Measurements from ENCODE around the gene STARD10.
A peak's percentile ranks its signal among the peaks of the same experiment; 100 is the strongest.
"Not testable (repeated sequence)": the region's sequence is repeated elsewhere in the genome, so short reads cannot be mapped to it uniquely, and the experiment has no call there.

Gene STARD10

GRCh38 chr11:72793425-72794367 lies at the start of gene STARD10:
STARD10 (minus strand) TSS chr11:72794047; CDS start chr11:72781181, 12,866 bp downstream.
- peak; percentile 92 for DNase-seq (ENCODE audit: low spot score)

DNA sequence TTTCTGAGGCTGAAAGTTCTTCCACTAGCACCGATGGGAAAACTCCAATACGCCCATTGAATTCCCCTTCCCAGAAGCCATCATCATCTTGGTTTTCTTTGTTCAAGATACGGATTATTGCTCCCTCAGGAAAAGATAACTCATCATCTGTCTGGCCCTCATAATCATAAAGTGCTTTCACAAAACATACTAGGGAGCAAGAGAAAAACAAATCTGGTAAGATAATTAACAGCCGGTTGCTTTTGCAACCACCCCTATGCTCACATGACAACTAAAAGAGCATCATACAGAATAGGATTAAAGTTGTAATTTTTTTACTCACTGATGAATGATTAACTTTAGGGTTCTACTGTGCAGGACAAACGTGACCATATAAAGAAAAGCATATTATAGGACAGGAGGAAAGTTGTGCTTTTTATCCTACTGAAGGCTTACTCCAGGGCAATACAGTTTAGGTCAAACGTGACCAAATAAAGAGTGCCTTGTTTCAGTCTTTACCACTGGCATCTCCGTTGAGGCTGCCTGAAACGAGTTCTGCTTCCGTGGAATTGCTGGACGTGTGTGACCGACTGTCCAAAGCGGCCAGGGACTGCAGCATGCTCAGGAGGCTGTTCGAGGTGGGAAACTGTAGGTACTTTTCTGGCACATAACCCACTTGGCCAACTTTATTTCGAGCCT lies 48.9 kb upstream of the STARD10 start:
- no peak for DNase-seq (ENCODE audit: low spot score)

- no peak for DNase-seq (ENCODE audit: low spot score)
Observed at GRCh38 chr11:72842126-72842525, 48.3 kb upstream of the STARD10 start.

GRCh38 chr11:72841397-72841796 lies 47.5 kb upstream of the STARD10 start:
- DNase-seq (ENCODE audit: low spot score) = no peak

- DNase-seq (ENCODE audit: low spot score) = no peak
Observed at GRCh38 chr11:72840780-72841179, 46.9 kb upstream of the STARD10 start.

- no peak for DNase-seq (ENCODE audit: low spot score)
Observed at GRCh38 chr11:72838691-72839305, 45.0 kb upstream of the STARD10 start.

GRCh38 chr11:72836111-72836510 lies 42.3 kb upstream of the STARD10 start:
- no peak for DNase-seq (ENCODE audit: low spot score)

- no peak for DNase-seq (ENCODE audit: low spot score)
Observed at GRCh38 chr11:72834905-72835304, 41.1 kb upstream of the STARD10 start.

DNA sequence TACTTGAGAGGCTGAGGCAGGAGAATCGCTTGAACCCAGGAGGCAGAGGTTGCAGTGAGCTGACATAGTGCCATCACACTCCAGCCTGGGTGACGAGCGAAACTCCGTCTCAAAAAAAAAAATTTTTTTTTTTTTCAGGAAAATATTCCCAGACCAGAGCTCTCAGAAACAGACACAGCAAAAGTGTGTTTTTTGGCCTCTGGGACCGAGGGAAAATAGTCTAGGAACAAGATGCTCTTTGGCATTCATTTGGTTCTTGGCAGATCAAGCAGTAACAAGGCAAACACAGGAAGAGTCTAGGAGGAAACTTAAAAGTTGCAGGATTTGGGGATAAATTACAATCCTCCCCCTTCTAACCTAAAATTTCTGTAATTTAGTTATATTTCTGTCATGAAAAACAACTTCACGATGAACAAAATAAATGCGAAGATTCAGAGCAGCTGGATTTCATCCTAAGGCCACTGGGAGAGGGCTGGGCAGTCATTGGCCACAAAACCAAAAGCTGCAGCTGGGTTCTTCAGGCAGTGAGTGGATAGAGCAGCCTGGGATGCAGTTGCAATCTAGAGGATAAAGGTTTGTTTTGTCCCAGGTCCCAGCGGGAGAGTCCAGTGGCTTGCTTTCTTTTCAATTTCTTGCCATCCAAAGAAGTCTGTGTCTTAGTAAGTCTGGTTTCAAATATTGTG lies 40.1 kb upstream of the STARD10 start:
- DNase-seq (ENCODE audit: low spot score) = no peak

DNA sequence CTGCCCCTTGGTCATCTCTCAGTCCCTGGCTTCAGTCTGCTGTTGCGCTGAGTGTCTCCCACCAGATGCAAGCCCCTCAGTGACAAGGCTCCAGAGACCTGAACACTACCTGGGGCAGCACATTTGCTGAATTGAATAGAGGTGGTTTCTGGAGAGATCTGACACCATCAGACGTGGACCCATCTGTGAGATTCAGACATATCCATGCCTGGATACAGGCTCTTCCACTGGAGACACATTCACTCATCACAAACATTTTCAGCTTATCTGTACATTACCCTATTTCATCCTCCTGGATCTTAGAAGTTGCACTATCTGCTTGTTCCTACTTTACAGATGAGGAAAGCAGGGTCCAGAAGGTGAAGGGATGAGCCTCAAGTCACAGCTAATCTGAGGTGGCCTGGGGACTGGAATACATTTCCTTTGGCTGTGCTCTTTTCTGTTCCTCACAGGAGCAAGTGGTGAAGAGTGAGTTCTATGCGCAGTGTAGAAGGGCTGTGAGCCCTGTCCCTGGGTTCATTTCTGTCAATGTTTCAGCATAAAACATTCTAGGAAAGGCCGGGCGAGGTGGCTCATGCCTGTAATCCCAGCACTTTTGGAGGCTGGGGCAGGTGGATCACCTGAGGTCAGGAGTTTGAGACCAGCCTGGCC lies 39.4 kb upstream of the STARD10 start:
- DNase-seq (ENCODE audit: low spot score) = no peak

GRCh38 chr11:72832301-72833082 lies 38.6 kb upstream of the STARD10 start:
- no peak for DNase-seq (ENCODE audit: low spot score)

DNA sequence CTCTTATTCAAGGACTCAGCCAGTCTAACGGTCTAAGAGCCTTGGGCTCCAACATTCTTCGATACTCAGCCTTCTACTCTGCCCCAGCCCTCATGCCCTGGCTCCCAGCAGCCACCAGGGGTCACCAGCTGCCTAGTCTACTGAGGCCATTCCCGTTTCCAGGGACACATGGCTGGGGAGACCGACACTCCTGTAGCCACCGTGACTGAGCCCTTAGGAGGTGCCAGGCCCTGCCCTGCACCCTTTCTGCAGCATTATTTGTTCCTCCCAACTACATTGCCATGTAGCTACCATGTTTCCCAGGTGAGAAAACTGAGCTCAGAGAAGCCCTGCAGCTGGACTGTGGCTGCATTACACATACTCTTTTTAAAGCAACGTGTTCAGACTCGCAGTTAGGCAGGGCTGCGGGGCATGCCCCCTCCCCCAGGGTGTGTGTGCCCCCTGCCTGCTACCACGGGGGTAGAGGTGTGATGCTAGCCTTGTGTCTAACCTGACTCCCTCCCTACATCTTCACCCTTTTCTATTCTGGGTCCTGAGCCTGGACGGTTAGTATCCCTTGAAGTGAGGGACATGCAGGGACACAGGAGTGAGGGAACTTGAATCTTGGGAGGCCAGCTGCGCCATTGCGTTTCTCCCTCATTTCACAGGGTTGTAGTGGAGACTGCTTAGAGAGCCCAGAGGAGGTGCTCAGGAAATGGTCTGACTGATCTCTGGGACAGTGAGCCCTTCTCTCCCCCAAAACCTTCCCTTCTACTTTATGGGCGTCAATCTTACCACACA lies 37.9 kb upstream of the STARD10 start:
- DNase-seq (ENCODE audit: low spot score) = peak; percentile 76

- no peak for DNase-seq (ENCODE audit: low spot score)
Observed at GRCh38 chr11:72829884-72830533, 36.2 kb upstream of the STARD10 start.

DNA sequence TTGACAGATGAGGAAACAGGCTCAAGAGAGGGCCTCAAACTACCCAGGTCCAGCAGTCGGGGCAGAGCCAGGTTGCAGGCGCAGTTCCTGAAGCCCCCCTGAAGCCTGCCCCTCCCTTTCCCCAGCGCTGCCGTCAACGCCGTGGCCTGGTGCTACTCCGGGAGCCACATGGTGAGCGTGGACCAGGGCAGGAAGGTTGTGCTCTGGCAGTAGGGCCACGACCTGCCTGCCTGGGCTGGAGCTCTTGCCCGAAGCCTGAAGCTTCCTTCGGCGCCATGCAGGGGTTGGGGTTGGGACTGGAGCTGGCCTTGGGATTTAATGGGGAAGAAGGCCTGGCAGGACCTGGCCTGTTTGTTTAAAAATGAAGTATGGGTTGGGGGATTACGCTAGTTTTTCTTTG lies 35.3 kb upstream of the STARD10 start:
- no peak for DNase-seq (ENCODE audit: low spot score)

- DNase-seq (ENCODE audit: low spot score) = no peak
Observed at GRCh38 chr11:72828692-72829101, 34.9 kb upstream of the STARD10 start.

DNA sequence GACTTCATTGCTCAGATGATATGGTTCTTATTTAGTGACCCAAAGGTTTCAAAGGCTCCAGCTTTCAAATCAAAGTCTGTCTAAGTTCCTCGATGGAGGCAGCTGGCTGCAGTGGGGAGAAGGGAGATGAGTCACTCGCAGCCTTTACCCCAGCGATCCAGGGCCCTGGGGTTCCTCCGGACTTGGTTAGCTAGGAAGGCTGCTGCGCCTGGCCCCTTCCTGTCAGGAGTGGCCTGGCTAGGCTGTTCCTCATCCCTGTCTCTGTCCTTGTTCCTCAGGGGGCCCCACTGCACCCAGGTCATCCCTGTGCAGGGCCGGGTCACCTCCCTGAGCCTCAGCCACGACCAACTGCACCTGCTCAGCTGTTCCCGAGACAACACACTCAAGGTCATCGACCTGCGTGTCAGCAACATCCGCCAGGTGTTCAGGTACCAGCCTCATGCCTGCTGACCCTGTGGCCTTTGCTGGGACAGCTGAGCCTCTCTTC lies 34.3 kb upstream of the STARD10 start:
- peak; percentile 43 for DNase-seq (ENCODE audit: low spot score)

GRCh38 chr11:72827656-72828055 lies 33.8 kb upstream of the STARD10 start:
- DNase-seq (ENCODE audit: low spot score) = not testable (repeated sequence)

DNA sequence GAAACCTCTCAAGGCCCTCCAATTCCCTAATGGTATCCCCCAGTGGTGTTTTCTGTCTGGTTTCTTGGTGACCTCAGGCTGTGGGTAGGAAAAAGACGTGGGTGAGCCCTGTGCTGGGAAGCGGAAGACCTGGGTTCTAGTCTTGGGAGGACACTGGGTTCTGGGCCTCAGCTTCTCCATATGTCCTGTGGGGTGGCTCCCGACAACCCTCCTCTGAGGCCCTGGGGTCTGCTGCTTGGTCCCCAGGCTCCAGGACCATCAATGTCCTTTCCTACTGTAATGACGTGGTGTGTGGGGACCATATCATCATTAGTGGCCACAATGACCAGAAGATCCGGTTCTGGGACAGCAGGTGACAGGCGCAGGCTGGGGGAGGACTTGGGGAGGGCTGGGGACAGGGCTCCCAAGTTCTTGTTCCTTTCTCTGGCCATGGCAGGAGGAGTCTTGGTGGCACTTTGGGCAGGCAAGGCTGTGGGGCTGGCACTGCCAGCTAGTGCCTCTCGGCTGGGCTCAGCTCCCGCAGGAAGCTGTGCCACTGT lies 33.2 kb upstream of the STARD10 start:
- no peak for DNase-seq (ENCODE audit: low spot score)
